Ovary (tissue), 9 donors: ENCODE data around the gene TIGD4. TPM values are rescaled to one million over a fixed set of nuclear protein-coding genes. Genes with fewer than 3 reads are reported as not detected.

Experiments used
- DNase-seq, 5 donors: peaks; one replicate each; pipeline ENCODE4 v3.0.0-alpha.2; 2019 to 2020
- H3K27ac ChIP-seq, 2 donors: fragments of 200-600 bp; one replicate each; pipeline versions ENCODE4 v1.5.1 to v1.8.0; 2019 to 2022
- H3K27me3 ChIP-seq: fragments of 200-600 bp; one replicate; pipeline ENCODE4 v1.8.0; 2022
- H3K36me3 ChIP-seq: fragments of 200-600 bp; sonication (generic); one replicate; pipeline ENCODE4 v1.5.1; 2019
- H3K4me1 ChIP-seq: one replicate; pipeline ENCODE4 v1.8.1; 2013; ENCODE audit warnings: mild to moderate bottlenecking, moderate library complexity; ENCODE audit not compliant: insufficient read depth
- H3K4me3 ChIP-seq: fragments of 200-600 bp; sonication (generic); one replicate; pipeline ENCODE4 v1.5.1; 2017
- H3K9me3 ChIP-seq, 2 donors: fragments of 200-600 bp in 1 of 2; sonication (generic) in 1 of 2; one replicate each; pipeline versions ENCODE4 v1.5.1 to v1.8.1; 2013 to 2019; ENCODE audit warnings: mild to moderate bottlenecking in 1 of 2, moderate library complexity in 1 of 2
- EP300 ChIP-seq: sonication (generic); formaldehyde crosslinking; IDR thresholded peaks from one replicate; pipeline ENCODE4 v1.6.1; 2017; ENCODE audit warnings: antibody characterized with exemption
- POLR2A ChIP-seq: fragments of 450-650 bp; IDR thresholded peaks from one replicate; pipeline ENCODE4 v1.6.1; 2017; ENCODE audit warnings: antibody characterized with exemption, mild to moderate bottlenecking, moderate library complexity
- WGBS, 3 donors: extraction: QIAGEN DNeasy Blood & Tissue Kit in 1 of 3; methylation state at CpG; one replicate each; pipeline versions ENCODE4 v1.1.5 to v1.1.7; 2013 to 2017; 5-methylcytosine and 5-hydroxymethylcytosine counted together
- intact Hi-C, 4 donors: fragments of 100-400 bp; cut with DNase I; formaldehyde crosslinking; loops; one replicate each; pipeline versions ENCODE4 v1.11.0 to v1.15.1; 2022 to 2023
- polyA plus RNA-seq, 2 donors: library from polyadenylated mRNA; stranded (reverse); fragments of 200-250 nt in 1 of 2; fragments of 350-450 nt in 1 of 2; fragmentation: Illumina TruSeq in 1 of 2; extraction: RNeasy Lipid Tissue Mini Kit (QIAGEN cat#74804) in 1 of 2; gene quantifications; one replicate each; pipeline ENCODE4 v1.2.3, GENCODE V29; 2013 to 2014
- total RNA-seq, 7 donors: library from RNA; depleted of rRNA in 2 of 7; stranded (reverse); fragments of >200 nt in 2 of 7; fragmentation: NEBNext Ultra II Directional in 3 of 7; extraction: Animal tissue kit (Norgen Biotek cat#: 25700) in 3 of 7; gene quantifications; one replicate each; pipeline versions ENCODE4 v1.1.0 to v1.2.4, GENCODE V29; 2016 to 2023
- TF ChIP-seq, protein P1 (sequence below), 3 donors: fragments of 450-650 bp in 2 of 3; fragments of 200-600 bp in 1 of 3; IDR thresholded peaks; one replicate each; pipeline versions ENCODE4 v1.5.1 to v1.8.0; 2016 to 2022; ENCODE audit warnings: antibody characterized with exemption in 3 of 3, mild to moderate bottlenecking in 1 of 3
- donor health status: DM: no; HTN: no; CAD: no; lungs with moderate emphysema.
- donor health status: DM: no; HTN: no; CAD: no.
- donor health status: Bipolar disorder and iron deficiency.
- donor health status: DM: yes; HTN: yes; CAD: no.
- donor health status: DM: no; HTN: no; CAD: no.
- donor health status: DM: yes; HTN: yes; CAD: no.

TIGD4 gene
- total and polyA plus RNA-seq, 9 donors = 0.23 to 1.1 (median 0.58) TPM

DNA sequence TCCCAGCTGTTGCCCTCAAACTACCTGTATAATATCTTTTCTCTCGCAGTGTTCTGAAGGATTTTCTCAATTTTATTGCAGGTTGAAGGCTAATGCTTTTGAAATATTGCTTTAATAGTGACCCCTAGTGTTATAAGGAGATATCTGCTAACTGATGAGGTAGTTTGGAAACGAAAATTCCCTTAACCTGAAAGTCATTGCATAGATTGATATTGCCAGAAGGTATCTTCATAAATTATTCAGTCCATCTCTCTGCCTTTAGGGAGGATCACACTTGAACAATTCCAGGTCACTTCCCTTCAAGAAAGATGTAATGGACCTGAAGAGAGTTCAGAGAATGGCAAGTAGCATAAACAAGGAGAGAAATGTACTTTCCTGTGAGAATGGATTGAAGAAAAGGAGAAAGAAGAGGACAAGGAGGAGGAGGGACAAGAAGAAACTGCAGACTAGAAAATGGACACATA is 44.1 kb downstream of the TIGD4 start:
- Histone ChIP-seq H3K9me3 (no peaks in the 10 kb centered on the region), H3K36me3 (no peaks in the 10 kb centered on the region), H3K27me3 (no peaks in the 10 kb centered on the region), H3K4me1 (no peaks in the 10 kb centered on the region), H3K4me3 (no peak overlapping the region), H3K27ac (no peak overlapping the region)
- intact Hi-C loops = no loop called here
- WGBS, 3 donors = 7 to 12% (median 9%) methylated on average over 2 of the region's 2 CpGs
- no peak for DNase-seq
- TF ChIP-seq, protein P1, sequence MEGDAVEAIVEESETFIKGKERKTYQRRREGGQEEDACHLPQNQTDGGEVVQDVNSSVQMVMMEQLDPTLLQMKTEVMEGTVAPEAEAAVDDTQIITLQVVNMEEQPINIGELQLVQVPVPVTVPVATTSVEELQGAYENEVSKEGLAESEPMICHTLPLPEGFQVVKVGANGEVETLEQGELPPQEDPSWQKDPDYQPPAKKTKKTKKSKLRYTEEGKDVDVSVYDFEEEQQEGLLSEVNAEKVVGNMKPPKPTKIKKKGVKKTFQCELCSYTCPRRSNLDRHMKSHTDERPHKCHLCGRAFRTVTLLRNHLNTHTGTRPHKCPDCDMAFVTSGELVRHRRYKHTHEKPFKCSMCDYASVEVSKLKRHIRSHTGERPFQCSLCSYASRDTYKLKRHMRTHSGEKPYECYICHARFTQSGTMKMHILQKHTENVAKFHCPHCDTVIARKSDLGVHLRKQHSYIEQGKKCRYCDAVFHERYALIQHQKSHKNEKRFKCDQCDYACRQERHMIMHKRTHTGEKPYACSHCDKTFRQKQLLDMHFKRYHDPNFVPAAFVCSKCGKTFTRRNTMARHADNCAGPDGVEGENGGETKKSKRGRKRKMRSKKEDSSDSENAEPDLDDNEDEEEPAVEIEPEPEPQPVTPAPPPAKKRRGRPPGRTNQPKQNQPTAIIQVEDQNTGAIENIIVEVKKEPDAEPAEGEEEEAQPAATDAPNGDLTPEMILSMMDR (IDR thresholded peaks at IDR 0.05) = no peak
- no peak for TF ChIP-seq POLR2A
- no peak for TF ChIP-seq EP300

DNA sequence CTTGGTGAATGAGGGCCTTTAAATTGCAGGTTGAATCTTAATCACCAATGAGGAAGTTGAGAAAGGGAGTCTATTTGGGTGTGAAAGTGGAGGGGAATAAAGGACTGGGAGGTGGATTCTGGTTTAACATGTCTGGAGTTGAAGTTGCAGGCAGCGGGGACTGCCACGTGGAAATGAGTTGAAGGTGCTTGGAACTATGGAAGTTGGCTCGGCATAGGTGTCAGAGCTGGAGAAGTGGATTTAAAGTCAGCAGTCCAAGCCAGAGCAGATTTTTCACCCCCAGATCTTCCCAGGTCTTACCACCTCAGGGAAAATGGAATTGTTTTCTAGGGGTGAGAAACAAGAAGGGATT is 44.9 kb downstream of the TIGD4 start:
- no peak overlapping the region for H3K4me3 ChIP-seq
- no peaks in the 10 kb centered on the region for H3K36me3 ChIP-seq
- TF ChIP-seq EP300 = no peak
- TF ChIP-seq, protein P1 (IDR thresholded peaks at IDR 0.05) = no peak
- no peak for TF ChIP-seq POLR2A
- no peak overlapping the region for H3K27ac ChIP-seq
- no peaks in the 10 kb centered on the region for H3K27me3 ChIP-seq
- no peaks in the 10 kb centered on the region for H3K9me3 ChIP-seq
- H3K4me1 ChIP-seq = no peaks in the 10 kb centered on the region
- DNase-seq = no peak
- 74 to 79% (median 75%) methylated on average over 3 of the region's 3 CpGs for WGBS, 3 donors
- intact Hi-C loops = no loop called here

DNA sequence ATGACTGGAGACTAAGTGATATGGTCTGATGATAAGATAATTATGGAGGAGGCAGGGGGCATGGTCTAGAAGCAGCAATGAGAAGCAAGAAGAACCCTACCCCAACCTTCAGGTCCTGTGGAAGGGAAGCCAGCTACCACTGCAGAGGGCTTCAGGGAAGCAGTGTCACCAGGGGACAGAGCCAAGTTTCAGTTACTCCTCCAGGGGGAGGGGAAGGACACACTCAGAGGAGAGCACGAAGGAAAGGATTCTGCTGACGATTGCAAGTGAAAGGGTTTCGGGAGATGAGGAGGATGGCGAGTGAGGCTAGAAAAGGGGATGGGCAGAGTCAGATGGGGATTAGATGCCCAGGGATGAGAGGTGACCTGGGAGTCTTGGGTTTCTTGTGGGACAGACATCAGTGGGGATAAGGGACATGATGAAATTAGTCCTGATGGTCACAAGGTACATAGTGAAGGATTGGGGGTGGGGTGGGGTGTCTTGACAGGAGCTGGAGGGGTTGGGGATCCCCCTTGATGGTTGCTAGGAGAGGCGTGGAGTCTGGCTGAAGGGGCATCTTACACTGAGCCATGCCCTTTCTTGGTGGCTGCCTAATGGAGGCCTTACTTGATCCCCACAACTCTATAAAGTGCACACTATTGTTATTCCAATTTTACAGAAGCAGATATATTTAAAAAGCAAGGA is 45.4 kb downstream of the TIGD4 start:
- TF ChIP-seq POLR2A (no peak), EP300 (no peak)
- TF ChIP-seq, protein P1 (IDR thresholded peaks at IDR 0.05) = no peak
- H3K27me3 ChIP-seq = no peaks in the 10 kb centered on the region
- no peaks in the 10 kb centered on the region for H3K36me3 ChIP-seq
- intact Hi-C loops = no loop called here
- DNase-seq = no peak
- 70 to 77% (median 73%) methylated on average over 5 of the region's 5 CpGs for WGBS, 3 donors
- H3K4me1 ChIP-seq = no peaks in the 10 kb centered on the region
- H3K27ac ChIP-seq = no peak overlapping the region
- H3K9me3 ChIP-seq = no peaks in the 10 kb centered on the region
- H3K4me3 ChIP-seq = no peak overlapping the region

DNA sequence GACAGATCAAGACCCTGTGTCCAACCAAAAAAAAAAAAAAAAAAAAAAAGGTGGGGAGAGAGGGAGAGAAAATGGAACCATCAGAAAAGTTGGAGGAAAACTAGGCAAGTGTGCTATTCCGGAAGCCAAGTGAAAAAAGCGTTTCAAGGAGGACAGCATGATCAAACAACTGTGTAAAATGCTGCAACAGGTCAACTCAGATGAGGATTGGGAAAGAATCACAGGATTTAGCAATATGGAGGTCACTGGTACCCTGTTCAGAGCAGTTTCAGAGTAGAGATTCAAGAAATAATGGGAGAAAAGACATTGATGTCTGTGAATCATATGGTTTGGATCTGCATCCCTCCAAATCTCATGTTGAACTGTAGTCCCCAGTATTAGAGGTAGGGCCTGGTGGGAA is 47.5 kb downstream of the TIGD4 start:
- intact Hi-C loops = no loop called here
- TF ChIP-seq EP300 (no peak), POLR2A (no peak)
- TF ChIP-seq, protein P1 (IDR thresholded peaks at IDR 0.05) = no peak
- no peak overlapping the region for H3K4me3 ChIP-seq

More for the DNA sequence above, 47.5 kb downstream of the TIGD4 start:
- DNase-seq = no peak
- H3K36me3 ChIP-seq = no peaks in the 10 kb centered on the region
- H3K9me3 ChIP-seq = no peaks in the 10 kb centered on the region
- WGBS, 3 donors = 89 to 92% (median 91%) methylated on average over 2 of the region's 2 CpGs
- H3K27me3 ChIP-seq = no peaks in the 10 kb centered on the region
- H3K4me1 ChIP-seq = no peaks in the 10 kb centered on the region
- no peak overlapping the region for H3K27ac ChIP-seq
